Measurements from ENCODE around the gene SORCS2. TPM values are rescaled to one million over a fixed set of nuclear protein-coding genes. Genes with fewer than 3 reads are reported as not detected.
A peak's percentile ranks its signal among the peaks of the same experiment; 100 is the strongest.

SORCS2 gene
- total RNA-seq, 1 donor from 2014 or later: 10.9 TPM

DNA sequence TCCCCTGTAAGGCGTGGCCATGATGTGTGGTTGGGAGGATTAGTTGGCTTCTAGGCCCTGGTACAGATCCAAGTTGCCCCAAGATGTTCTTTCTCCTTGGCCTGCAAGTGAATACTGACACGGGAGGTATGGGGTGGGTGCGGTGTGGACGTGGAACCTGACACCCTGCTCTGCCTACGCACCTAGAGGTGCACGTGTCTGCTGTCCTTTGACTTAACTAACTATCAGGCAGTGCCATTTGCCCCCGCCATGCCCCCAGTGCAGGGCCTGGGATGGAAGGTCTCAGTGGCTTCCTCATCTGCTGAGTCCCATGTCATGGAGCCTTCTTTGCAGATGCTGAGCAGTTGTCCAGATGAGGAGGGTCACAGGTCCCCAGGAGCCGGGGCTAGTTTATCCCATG is 151.6 kb downstream of the SORCS2 start:
- no peaks in the 10 kb centered on the region for H3K27me3 Mint-ChIP-seq (ENCODE audit: low read depth)
- peaks cover 6% of the 10 kb centered on the region for H3K4me1 Mint-ChIP-seq (ENCODE audit: low read depth)
- H3K36me3 Mint-ChIP-seq (ENCODE audit: low read depth): peaks cover 7% of the 10 kb centered on the region
- peak; percentile 64 for DNase-seq (ENCODE audit: low spot score)
- H3K27ac Mint-ChIP-seq (ENCODE audit: unreplicated experiment): no peak overlapping the region
- TF ChIP-seq, protein P1, sequence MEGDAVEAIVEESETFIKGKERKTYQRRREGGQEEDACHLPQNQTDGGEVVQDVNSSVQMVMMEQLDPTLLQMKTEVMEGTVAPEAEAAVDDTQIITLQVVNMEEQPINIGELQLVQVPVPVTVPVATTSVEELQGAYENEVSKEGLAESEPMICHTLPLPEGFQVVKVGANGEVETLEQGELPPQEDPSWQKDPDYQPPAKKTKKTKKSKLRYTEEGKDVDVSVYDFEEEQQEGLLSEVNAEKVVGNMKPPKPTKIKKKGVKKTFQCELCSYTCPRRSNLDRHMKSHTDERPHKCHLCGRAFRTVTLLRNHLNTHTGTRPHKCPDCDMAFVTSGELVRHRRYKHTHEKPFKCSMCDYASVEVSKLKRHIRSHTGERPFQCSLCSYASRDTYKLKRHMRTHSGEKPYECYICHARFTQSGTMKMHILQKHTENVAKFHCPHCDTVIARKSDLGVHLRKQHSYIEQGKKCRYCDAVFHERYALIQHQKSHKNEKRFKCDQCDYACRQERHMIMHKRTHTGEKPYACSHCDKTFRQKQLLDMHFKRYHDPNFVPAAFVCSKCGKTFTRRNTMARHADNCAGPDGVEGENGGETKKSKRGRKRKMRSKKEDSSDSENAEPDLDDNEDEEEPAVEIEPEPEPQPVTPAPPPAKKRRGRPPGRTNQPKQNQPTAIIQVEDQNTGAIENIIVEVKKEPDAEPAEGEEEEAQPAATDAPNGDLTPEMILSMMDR (IDR thresholded peaks at IDR 0.05): no peak
- H3K9me3 Mint-ChIP-seq (ENCODE audit: low read depth): peaks cover 14% of the 10 kb centered on the region
- no peak overlapping the region for H3K4me3 Mint-ChIP-seq (ENCODE audit: unreplicated experiment)

DNA sequence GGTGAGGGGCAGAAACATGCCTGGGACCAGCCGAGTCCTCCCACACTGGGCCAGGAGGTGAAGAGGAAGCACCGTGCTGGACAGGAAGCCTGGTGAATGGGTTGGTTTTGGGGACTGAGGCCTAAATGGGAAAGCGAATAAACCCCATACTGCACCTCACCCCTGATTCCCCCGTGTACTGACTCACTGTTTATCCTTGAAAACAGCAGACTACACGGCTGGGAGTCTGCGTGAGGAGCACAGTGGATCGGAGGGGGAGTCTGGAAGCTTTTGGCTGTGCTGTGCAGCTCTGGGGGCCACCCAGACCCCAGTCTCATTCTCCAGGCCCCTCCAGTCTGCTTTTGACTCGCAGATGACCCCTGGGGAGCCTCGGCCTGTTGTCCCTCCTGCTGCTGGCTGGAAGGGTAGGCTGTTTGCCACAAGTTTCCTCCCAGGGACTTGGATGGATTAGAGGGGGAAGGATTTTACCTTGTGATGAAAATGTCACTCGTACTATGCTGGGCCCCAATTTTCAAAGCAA is 152.4 kb downstream of the SORCS2 start:
- no peaks in the 10 kb centered on the region for H3K27me3 Mint-ChIP-seq (ENCODE audit: low read depth)
- H3K36me3 Mint-ChIP-seq (ENCODE audit: low read depth): peaks cover 6% of the 10 kb centered on the region
- H3K9me3 Mint-ChIP-seq (ENCODE audit: low read depth): peaks cover 14% of the 10 kb centered on the region
- TF ChIP-seq, protein P1 (IDR thresholded peaks at IDR 0.05): no peak
- peak; percentile 62 for DNase-seq (ENCODE audit: low spot score)
- no peak overlapping the region for H3K27ac Mint-ChIP-seq (ENCODE audit: unreplicated experiment)
- peaks cover 6% of the 10 kb centered on the region for H3K4me1 Mint-ChIP-seq (ENCODE audit: low read depth)
- no peak overlapping the region for H3K4me3 Mint-ChIP-seq (ENCODE audit: unreplicated experiment)

DNA sequence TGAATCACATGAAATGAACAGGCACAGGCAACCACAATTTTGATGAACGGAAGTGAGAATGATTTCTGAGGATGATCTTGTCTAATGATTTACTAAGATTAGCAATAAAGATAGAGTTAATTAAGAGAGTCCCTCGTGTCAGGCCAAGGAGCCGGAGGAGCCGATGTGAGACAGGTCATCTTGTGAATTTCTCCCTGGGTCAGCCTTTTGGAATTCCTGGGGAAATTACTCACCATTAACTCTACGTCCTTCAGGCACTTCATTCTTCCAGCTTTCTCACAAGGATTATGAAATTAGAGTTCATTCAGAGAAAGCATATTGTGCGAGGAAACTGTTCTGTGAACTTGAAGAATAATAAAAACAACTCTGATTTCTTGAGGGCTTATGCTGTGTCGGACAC is 155.6 kb downstream of the SORCS2 start:
- DNase-seq (ENCODE audit: low spot score): no peak
- Mint-ChIP-seq H3K36me3 (ENCODE audit: low read depth) (peaks cover 6% of the 10 kb centered on the region), H3K27ac (ENCODE audit: unreplicated experiment) (no peak overlapping the region), H3K27me3 (ENCODE audit: low read depth) (peaks cover 19% of the 10 kb centered on the region), H3K4me1 (ENCODE audit: low read depth) (peaks cover 6% of the 10 kb centered on the region), H3K9me3 (ENCODE audit: low read depth) (peaks cover 14% of the 10 kb centered on the region), H3K4me3 (ENCODE audit: unreplicated experiment) (no peak overlapping the region)
- TF ChIP-seq, protein P1 (IDR thresholded peaks at IDR 0.05): no peak

DNA sequence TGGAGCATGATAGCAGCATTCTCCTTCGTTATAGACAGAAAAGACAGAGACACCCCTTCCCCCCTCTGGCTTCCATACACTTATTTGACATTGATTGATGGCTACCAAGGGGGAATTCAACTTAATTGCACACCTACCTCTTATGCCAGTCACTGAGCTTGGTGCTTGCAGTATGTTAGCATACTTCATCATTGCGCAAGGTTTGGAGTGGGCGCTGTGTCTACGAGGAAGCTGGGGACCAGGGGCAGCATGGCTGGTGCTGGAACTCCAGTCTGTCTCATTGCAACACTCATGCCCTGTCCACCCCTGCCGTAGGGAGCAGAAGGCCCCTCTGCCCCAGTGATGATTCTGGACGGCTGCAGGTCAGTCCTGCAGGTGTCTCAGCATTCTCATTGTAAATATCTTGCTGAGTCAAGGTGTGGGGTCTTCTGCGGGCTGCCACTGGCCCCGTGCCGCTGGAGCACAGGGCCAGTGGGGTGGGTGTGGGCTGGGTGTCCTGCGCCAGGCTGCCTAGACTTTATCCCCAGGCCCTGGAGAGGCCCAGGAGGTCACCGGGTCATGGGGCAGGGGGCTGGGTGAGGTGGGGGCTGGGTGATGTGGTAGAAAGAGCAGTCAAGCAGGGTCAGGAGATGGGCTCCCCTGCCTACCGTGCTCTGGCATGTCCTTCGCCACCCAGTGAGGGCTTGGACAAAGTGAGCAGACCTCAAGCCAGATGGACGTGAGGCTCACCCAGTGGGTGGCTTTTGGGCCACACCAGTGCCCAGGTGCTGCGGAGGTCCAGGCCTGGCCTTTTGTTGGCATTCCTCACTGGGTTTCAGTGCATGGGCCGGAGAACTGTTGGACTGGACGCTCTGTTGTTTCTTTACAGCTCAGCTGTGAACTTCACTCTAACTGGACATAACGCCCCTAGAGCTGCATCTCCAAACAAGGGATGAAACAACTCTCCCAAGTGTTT is 156.9 kb downstream of the SORCS2 start:
- Mint-ChIP-seq H3K27me3 (ENCODE audit: low read depth) (peaks cover 21% of the 10 kb centered on the region), H3K4me3 (ENCODE audit: unreplicated experiment) (no peak overlapping the region), H3K9me3 (ENCODE audit: low read depth) (peaks cover 14% of the 10 kb centered on the region), H3K27ac (ENCODE audit: unreplicated experiment) (no peak overlapping the region), H3K36me3 (ENCODE audit: low read depth) (peaks cover 6% of the 10 kb centered on the region), H3K4me1 (ENCODE audit: low read depth) (peaks cover 6% of the 10 kb centered on the region)
- DNase-seq (ENCODE audit: low spot score): peak; percentile 55
- TF ChIP-seq, protein P1 (IDR thresholded peaks at IDR 0.05): no peak

DNA sequence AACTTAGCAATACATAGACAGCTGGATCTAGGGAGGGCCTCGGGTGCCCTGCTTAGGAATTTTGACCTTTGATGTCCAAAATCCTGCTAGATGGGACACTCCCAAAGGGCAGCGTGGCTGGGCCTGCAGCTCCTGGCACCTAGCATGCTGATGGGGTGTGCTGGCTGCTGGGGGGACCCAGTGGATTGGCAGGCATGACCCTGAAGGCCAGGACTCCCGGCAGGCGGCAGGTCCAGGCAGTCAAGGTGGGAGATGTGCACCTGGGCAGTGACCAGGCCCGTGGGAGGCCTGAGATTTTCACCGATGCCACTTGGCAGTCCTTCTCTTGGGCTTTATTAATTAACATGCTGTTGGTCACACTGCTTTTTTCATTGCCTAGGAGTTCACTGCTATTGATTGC is 158.1 kb downstream of the SORCS2 start:
- TF ChIP-seq, protein P1 (IDR thresholded peaks at IDR 0.05): no peak
- H3K4me3 Mint-ChIP-seq (ENCODE audit: unreplicated experiment): no peak overlapping the region
- H3K4me1 Mint-ChIP-seq (ENCODE audit: low read depth): peaks cover 6% of the 10 kb centered on the region
- peaks cover 25% of the 10 kb centered on the region for H3K27me3 Mint-ChIP-seq (ENCODE audit: low read depth)
- peaks cover 6% of the 10 kb centered on the region for H3K36me3 Mint-ChIP-seq (ENCODE audit: low read depth)
- no peak overlapping the region for H3K27ac Mint-ChIP-seq (ENCODE audit: unreplicated experiment)
- H3K9me3 Mint-ChIP-seq (ENCODE audit: low read depth): peaks cover 14% of the 10 kb centered on the region
- peak; percentile 50 for DNase-seq (ENCODE audit: low spot score)

Data from chondrocyte (in vitro differentiated cells).